Liver (tissue), 9 donors: Measurements from ENCODE around the gene GPR82. TPM values are rescaled to one million over a fixed set of nuclear protein-coding genes. Genes with fewer than 3 reads are reported as not detected.

Experiments used
- DNase-seq: peaks from one replicate; pipeline ENCODE4 v3.0.0-alpha.2; 2017; ENCODE audit warnings: low spot score
- H3K27ac ChIP-seq, 2 donors: one replicate each; pipeline ENCODE4 v1.7.0; 2013; ENCODE audit warnings: inconsistent platforms in 2 of 2, low read length in 2 of 2, control low read depth in 1 of 2, low read depth in 1 of 2, mild to moderate bottlenecking in 1 of 2
- H3K27me3 ChIP-seq, 4 donors: one replicate each; pipeline versions ENCODE4 v1.6.1 to v1.7.0; 2013; ENCODE audit warnings: low read length in 3 of 4, inconsistent platforms in 1 of 4, mild to moderate bottlenecking in 1 of 4, moderate library complexity in 1 of 4; ENCODE audit not compliant: control insufficient read depth in 4 of 4, insufficient read depth in 4 of 4
- H3K36me3 ChIP-seq, 4 donors: one replicate each; pipeline versions ENCODE4 v1.6.1 to v1.7.0; 2013; ENCODE audit warnings: low read length in 3 of 4, mild to moderate bottlenecking in 3 of 4, low read depth in 1 of 4, moderate library complexity in 1 of 4; ENCODE audit not compliant: control insufficient read depth in 4 of 4, insufficient read depth in 3 of 4
- H3K4me1 ChIP-seq, 4 donors: one replicate each; pipeline versions ENCODE4 v1.6.1 to v1.7.0; 2013; ENCODE audit warnings: low read length in 3 of 4, mild to moderate bottlenecking in 3 of 4, moderate library complexity in 1 of 4; ENCODE audit not compliant: control insufficient read depth in 4 of 4, insufficient read depth in 4 of 4
- H3K4me3 ChIP-seq, 3 donors: one replicate each; pipeline versions ENCODE4 v1.6.1 to v1.7.0; 2013; ENCODE audit warnings: low read length in 3 of 3, control low read depth in 1 of 3, low read depth in 1 of 3, mild to moderate bottlenecking in 1 of 3
- H3K9ac ChIP-seq, 2 donors: one replicate each; pipeline ENCODE4 v1.7.0; 2013; ENCODE audit warnings: low read length in 2 of 2, mild to moderate bottlenecking in 2 of 2, moderate library complexity in 2 of 2, control low read depth in 1 of 2, low read depth in 1 of 2
- H3K9me3 ChIP-seq, 4 donors: one replicate each; pipeline versions ENCODE4 v1.6.1 to v1.7.0; 2013; ENCODE audit warnings: low read length in 3 of 4; ENCODE audit not compliant: control insufficient read depth in 4 of 4
- EGR1 ChIP-seq, 2 donors: IDR thresholded peaks; 2 replicates each; pipeline ENCODE4 v1.6.1; 2016 to 2018; ENCODE audit warnings: antibody characterized with exemption in 2 of 2, low read depth in 2 of 2
- FOXA1 ChIP-seq: IDR thresholded peaks from 2 replicates; pipeline ENCODE4 v1.6.1; 2016; ENCODE audit warnings: antibody characterized with exemption
- FOXA2 ChIP-seq: IDR thresholded peaks from 2 replicates; pipeline ENCODE4 v1.6.1; 2016; ENCODE audit warnings: antibody characterized with exemption
- GABPA ChIP-seq, 2 donors: IDR thresholded peaks in 1 of 2; conservative IDR thresholded peaks in 1 of 2; 2 replicates each; pipeline ENCODE4 v1.6.1; 2016; ENCODE audit warnings: antibody characterized with exemption in 2 of 2, mild to moderate bottlenecking in 1 of 2, moderate library complexity in 1 of 2
- HNF4A ChIP-seq, 2 donors: conservative IDR thresholded peaks; 2 replicates each; pipeline ENCODE4 v1.6.1; 2016; ENCODE audit warnings: antibody characterized with exemption in 2 of 2, mild to moderate bottlenecking in 2 of 2
- HNF4G ChIP-seq: IDR thresholded peaks from 2 replicates; pipeline ENCODE4 v1.6.1; 2016; ENCODE audit warnings: antibody characterized with exemption
- JUND ChIP-seq, 2 donors: IDR thresholded peaks; 2 replicates each; pipeline ENCODE4 v1.6.1; 2016; ENCODE audit warnings: antibody characterized with exemption in 2 of 2
- NR2F2 ChIP-seq: IDR thresholded peaks from 2 replicates; pipeline ENCODE4 v1.6.1; 2016; ENCODE audit warnings: antibody characterized with exemption
- RAD21 ChIP-seq, 2 donors: IDR thresholded peaks; 2 replicates each; pipeline ENCODE4 v1.6.1; 2016; ENCODE audit warnings: antibody characterized with exemption in 2 of 2, mild to moderate bottlenecking in 2 of 2
- RXRA ChIP-seq, 2 donors: IDR thresholded peaks; 2 replicates each; pipeline ENCODE4 v1.6.1; 2017 to 2018; ENCODE audit warnings: antibody characterized with exemption in 2 of 2, mild to moderate bottlenecking in 1 of 2
- SP1 ChIP-seq: IDR thresholded peaks from 2 replicates; pipeline ENCODE4 v1.6.1; 2018; ENCODE audit warnings: antibody characterized with exemption, mild to moderate bottlenecking
- TAF1 ChIP-seq: conservative IDR thresholded peaks from 2 replicates; pipeline ENCODE4 v1.6.1; 2016; ENCODE audit warnings: antibody characterized with exemption, mild to moderate bottlenecking
- YY1 ChIP-seq: IDR thresholded peaks from 2 replicates; pipeline ENCODE4 v1.6.1; 2016; ENCODE audit warnings: antibody characterized with exemption, mild to moderate bottlenecking
- WGBS: extraction: QIAGEN DNeasy Blood & Tissue Kit; methylation state at CpG from one replicate; pipeline ENCODE4 v1.1.7; 2013; 5-methylcytosine and 5-hydroxymethylcytosine counted together
- polyA plus RNA-seq, 2 donors: library from polyadenylated mRNA; stranded (reverse) in 1 of 2; unstranded in 1 of 2; fragments of 200-250 nt in 1 of 2; fragments of >200 nt in 1 of 2; fragmentation: Nextera tagmentation in 1 of 2; extraction: Ambion mirVana in 1 of 2; gene quantifications; one replicate each; pipeline versions ENCODE4 v1.2.1 to v1.2.3, GENCODE V29; 2013 to 2015
- total RNA-seq, 2 donors: library from RNA; depleted of rRNA; stranded (reverse); fragments of >200 nt; gene quantifications; one replicate each; pipeline ENCODE4 v1.2.3, GENCODE V29; 2014
- TF ChIP-seq, protein P1 (sequence below): fragments of 150-350 bp; IDR thresholded peaks from 2 replicates; pipeline ENCODE4 v1.5.1; 2017; ENCODE audit warnings: improper control_type of control experiment, low read depth, low read length; ENCODE audit not compliant: missing input control
- TF ChIP-seq, protein P2 (sequence below): IDR thresholded peaks from 2 replicates; pipeline ENCODE4 v1.6.1; 2016; ENCODE audit warnings: antibody characterized with exemption
- TF ChIP-seq, protein P3 (sequence below): IDR thresholded peaks from 2 replicates; pipeline ENCODE4 v1.6.1; 2016; ENCODE audit warnings: antibody characterized with exemption
- TF ChIP-seq, protein P4 (sequence below): IDR thresholded peaks from 2 replicates; pipeline ENCODE4 v1.6.1; 2016; ENCODE audit warnings: antibody characterized with exemption, mild to moderate bottlenecking
- TF ChIP-seq, protein P5 (sequence below): IDR thresholded peaks from 2 replicates; pipeline ENCODE4 v1.6.1; 2016; ENCODE audit warnings: antibody characterized with exemption
- donor health status: healthy.
- donor health status: healthy.
- donor health status: healthy.
- donor health status: healthy.
- donor health status: healthy.

Gene GPR82
- total and polyA plus RNA-seq, 4 donors, result 0.14 to 0.67 (median 0.60) TPM

DNA sequence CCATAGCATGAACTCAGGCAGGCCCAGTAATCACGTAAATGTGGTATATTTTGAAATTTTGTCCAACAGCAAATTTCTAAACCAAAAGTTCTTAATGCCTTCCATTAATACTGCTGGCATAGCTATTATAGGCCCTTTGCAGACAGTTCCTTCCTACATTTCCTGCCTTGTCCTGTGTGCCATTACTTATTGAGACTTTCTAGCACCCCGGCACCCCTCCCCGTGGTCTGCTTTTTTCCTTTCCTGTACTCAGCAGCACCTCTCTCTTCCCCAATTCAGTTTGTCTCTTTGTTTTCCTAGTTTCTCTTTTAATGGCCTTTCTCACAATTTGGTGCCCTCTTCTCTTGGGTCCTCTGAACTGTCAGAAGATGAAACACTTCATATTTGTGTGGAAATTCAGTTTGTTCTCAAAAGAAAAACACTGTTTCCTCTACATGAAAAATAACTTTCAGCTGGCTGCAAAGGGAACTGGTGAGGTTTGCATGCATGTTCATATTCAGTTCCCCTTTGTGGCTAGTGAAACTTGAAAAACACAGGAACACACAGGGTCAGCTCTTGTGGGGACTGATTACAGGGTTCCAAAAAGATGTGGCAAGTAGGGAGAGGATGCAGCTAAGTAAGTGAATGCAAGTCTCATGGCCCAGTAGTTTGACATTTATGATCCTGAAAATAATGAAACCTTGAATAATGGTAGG, 18.2 kb upstream of the GPR82 start:
- H3K36me3 ChIP-seq, result no peaks in the 10 kb centered on the region
- no peaks in the 10 kb centered on the region for H3K27me3 ChIP-seq
- H3K4me1 ChIP-seq, result no peaks in the 10 kb centered on the region
- no peak overlapping the region for H3K9ac ChIP-seq
- H3K4me3 ChIP-seq, result no peak overlapping the region
- DNase-seq, result no peak
- H3K27ac ChIP-seq, result no peak overlapping the region
- 74% methylated on average over 3 of the region's 3 CpGs for WGBS
- H3K9me3 ChIP-seq, result no peaks in the 10 kb centered on the region
- TF ChIP-seq GABPA (IDR thresholded peaks at IDR 0.05 in 1 of 2, conservative IDR thresholded peaks at IDR 0.05 in 1 of 2) (no peak), RAD21 (IDR thresholded peaks at IDR 0.05) (no peak), RXRA (IDR thresholded peaks at IDR 0.05) (no peak), SP1 (no peak), TAF1 (no peak), FOXA1 (no peak), HNF4A (conservative IDR thresholded peaks at IDR 0.05) (no peak), YY1 (no peak), FOXA2 (no peak), EGR1 (IDR thresholded peaks at IDR 0.05; ENCODE audit: low read depth in 2 of 2) (no peak), HNF4G (no peak), NR2F2 (no peak), JUND (IDR thresholded peaks at IDR 0.05) (no peak)
- TF ChIP-seq, protein P1, sequence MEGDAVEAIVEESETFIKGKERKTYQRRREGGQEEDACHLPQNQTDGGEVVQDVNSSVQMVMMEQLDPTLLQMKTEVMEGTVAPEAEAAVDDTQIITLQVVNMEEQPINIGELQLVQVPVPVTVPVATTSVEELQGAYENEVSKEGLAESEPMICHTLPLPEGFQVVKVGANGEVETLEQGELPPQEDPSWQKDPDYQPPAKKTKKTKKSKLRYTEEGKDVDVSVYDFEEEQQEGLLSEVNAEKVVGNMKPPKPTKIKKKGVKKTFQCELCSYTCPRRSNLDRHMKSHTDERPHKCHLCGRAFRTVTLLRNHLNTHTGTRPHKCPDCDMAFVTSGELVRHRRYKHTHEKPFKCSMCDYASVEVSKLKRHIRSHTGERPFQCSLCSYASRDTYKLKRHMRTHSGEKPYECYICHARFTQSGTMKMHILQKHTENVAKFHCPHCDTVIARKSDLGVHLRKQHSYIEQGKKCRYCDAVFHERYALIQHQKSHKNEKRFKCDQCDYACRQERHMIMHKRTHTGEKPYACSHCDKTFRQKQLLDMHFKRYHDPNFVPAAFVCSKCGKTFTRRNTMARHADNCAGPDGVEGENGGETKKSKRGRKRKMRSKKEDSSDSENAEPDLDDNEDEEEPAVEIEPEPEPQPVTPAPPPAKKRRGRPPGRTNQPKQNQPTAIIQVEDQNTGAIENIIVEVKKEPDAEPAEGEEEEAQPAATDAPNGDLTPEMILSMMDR, result no peak
- TF ChIP-seq, protein P2, sequence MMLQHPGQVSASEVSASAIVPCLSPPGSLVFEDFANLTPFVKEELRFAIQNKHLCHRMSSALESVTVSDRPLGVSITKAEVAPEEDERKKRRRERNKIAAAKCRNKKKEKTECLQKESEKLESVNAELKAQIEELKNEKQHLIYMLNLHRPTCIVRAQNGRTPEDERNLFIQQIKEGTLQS, result no peak
- TF ChIP-seq, protein P3, sequence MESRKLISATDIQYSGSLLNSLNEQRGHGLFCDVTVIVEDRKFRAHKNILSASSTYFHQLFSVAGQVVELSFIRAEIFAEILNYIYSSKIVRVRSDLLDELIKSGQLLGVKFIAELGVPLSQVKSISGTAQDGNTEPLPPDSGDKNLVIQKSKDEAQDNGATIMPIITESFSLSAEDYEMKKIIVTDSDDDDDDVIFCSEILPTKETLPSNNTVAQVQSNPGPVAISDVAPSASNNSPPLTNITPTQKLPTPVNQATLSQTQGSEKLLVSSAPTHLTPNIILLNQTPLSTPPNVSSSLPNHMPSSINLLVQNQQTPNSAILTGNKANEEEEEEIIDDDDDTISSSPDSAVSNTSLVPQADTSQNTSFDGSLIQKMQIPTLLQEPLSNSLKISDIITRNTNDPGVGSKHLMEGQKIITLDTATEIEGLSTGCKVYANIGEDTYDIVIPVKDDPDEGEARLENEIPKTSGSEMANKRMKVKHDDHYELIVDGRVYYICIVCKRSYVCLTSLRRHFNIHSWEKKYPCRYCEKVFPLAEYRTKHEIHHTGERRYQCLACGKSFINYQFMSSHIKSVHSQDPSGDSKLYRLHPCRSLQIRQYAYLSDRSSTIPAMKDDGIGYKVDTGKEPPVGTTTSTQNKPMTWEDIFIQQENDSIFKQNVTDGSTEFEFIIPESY, result no peak
- TF ChIP-seq, protein P4, sequence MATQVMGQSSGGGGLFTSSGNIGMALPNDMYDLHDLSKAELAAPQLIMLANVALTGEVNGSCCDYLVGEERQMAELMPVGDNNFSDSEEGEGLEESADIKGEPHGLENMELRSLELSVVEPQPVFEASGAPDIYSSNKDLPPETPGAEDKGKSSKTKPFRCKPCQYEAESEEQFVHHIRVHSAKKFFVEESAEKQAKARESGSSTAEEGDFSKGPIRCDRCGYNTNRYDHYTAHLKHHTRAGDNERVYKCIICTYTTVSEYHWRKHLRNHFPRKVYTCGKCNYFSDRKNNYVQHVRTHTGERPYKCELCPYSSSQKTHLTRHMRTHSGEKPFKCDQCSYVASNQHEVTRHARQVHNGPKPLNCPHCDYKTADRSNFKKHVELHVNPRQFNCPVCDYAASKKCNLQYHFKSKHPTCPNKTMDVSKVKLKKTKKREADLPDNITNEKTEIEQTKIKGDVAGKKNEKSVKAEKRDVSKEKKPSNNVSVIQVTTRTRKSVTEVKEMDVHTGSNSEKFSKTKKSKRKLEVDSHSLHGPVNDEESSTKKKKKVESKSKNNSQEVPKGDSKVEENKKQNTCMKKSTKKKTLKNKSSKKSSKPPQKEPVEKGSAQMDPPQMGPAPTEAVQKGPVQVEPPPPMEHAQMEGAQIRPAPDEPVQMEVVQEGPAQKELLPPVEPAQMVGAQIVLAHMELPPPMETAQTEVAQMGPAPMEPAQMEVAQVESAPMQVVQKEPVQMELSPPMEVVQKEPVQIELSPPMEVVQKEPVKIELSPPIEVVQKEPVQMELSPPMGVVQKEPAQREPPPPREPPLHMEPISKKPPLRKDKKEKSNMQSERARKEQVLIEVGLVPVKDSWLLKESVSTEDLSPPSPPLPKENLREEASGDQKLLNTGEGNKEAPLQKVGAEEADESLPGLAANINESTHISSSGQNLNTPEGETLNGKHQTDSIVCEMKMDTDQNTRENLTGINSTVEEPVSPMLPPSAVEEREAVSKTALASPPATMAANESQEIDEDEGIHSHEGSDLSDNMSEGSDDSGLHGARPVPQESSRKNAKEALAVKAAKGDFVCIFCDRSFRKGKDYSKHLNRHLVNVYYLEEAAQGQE, result no peak
- TF ChIP-seq, protein P5, sequence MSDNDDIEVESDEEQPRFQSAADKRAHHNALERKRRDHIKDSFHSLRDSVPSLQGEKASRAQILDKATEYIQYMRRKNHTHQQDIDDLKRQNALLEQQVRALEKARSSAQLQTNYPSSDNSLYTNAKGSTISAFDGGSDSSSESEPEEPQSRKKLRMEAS, result no peak
